Measurements from ENCODE around the gene BTBD9. TPM values are rescaled to one million over a fixed set of nuclear protein-coding genes. Genes with fewer than 3 reads are reported as not detected.

BTBD9 gene
- total RNA-seq = 10 to 100 TPM; 19.1 to 19.8 TPM

GRCh38 chr6:38639498-38640215 lies at the start of gene BTBD9:
BTBD9 (minus strand) TSS chr6:38639929.
- peak within 1 kb of the TSS; percentile 91 for H3K4me3 Mint-ChIP-seq

DNA sequence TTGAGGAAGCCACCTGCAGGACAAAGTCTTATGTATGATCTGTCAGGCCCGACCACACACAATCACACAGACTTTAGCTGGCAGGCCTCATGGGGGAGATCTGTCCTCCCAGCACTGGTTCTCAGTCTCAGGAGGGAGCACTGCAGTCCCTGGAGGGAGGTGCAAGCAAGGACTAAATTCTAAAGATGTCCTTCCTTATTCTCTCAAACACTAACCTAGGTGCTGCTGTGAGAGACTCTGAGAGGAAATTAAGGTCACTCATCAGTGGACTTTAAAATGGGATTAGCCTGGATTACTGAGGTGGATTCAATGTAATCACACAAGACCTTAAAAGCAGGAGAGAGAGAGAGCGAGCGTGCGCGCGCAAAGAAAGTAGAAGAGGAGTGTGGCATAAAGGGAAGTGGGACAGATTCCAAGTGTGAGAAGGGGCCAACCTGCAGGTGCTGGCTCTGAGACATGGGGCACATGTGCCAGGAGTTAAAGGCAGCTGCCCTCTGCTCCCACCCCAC lies 48.9 kb upstream of the BTBD9 start:
- H3K27ac Mint-ChIP-seq = peak overlapping the region; percentile 26

More at GRCh38 chr6:38639498-38640215, at the start of gene BTBD9:
- H3K27me3 Mint-ChIP-seq = no peaks in the 10 kb centered on the region
- H3K27ac Mint-ChIP-seq = peak within 1 kb of the TSS; percentile 94
- H3K9me3 Mint-ChIP-seq = no peaks in the 10 kb centered on the region
- peaks cover 29% of the 10 kb centered on the region for H3K4me1 Mint-ChIP-seq
- DNase-seq (peak; percentile 92), ATAC-seq (ENCODE audit: low read depth) (peak; percentile 84)
- POLR2A ChIA-PET = interaction anchor here (1.0 to 2.9 kb wide), 3 partner anchors 30 to 74 kb away, joined by 3 to 15 read pairs (median 8); no protein-coding TSS in a partner anchor
- peaks cover 3% of the 10 kb centered on the region for H3K36me3 Mint-ChIP-seq

DNA sequence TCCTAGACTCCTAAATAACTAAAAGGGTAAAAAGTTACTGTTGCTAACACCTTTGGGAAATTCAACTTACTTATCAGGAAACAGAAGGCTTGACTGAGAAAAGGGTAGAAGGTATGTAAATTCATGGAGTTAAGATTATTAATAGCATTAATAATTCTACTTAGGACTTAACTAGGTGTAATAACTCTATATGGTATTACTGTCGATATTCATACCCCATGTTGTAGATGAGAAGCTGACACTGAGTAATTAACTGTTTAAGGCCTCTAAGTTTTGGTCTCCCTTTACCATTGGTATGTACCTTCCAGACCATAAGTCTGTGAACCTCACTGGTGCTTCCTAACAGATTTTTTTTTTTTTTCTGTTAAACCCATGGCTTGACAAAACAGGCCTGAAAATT lies 47.8 kb upstream of the BTBD9 start:
- POLR2A ChIA-PET = no interaction called here
- no peaks in the 10 kb centered on the region for H3K9me3 Mint-ChIP-seq
- H3K36me3 Mint-ChIP-seq = peaks cover 25% of the 10 kb centered on the region
- H3K27me3 Mint-ChIP-seq = no peaks in the 10 kb centered on the region
- H3K27ac Mint-ChIP-seq = no peak overlapping the region
- DNase-seq = no peak
- H3K4me3 Mint-ChIP-seq = no peak overlapping the region
- ATAC-seq (ENCODE audit: low read depth) = no peak
- H3K4me1 Mint-ChIP-seq = peaks cover 29% of the 10 kb centered on the region

More for the DNA sequence above, 48.9 kb upstream of the BTBD9 start:
- H3K4me1 Mint-ChIP-seq = peaks cover 29% of the 10 kb centered on the region
- no peaks in the 10 kb centered on the region for H3K27me3 Mint-ChIP-seq
- no peak for DNase-seq
- ATAC-seq (ENCODE audit: low read depth) = peak; percentile 60
- no peaks in the 10 kb centered on the region for H3K9me3 Mint-ChIP-seq
- POLR2A ChIA-PET = no interaction called here
- no peak overlapping the region for H3K4me3 Mint-ChIP-seq
- peaks cover 27% of the 10 kb centered on the region for H3K36me3 Mint-ChIP-seq

DNA sequence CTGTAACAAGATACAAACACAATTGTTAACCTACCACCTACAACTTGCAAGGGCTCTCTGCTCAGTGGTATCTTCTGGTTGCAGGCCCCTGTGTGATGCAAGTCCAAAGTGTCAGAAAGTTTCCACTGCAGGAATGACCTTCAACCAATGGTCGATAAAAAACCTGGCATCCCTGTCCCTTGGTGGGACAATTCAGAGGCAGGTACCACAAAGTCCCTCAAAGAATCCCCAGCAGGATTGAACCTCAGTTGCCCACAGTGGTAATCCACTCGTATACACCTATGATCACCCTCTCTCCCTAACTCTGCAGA lies 47.3 kb upstream of the BTBD9 start:
- Mint-ChIP-seq H3K4me3 (no peak overlapping the region), H3K36me3 (peaks cover 25% of the 10 kb centered on the region), H3K27me3 (no peaks in the 10 kb centered on the region), H3K9me3 (no peaks in the 10 kb centered on the region), H3K27ac (no peak overlapping the region), H3K4me1 (peaks cover 29% of the 10 kb centered on the region)
- no peak for DNase-seq
- no peak for ATAC-seq (ENCODE audit: low read depth)
- POLR2A ChIA-PET = no interaction called here

DNA sequence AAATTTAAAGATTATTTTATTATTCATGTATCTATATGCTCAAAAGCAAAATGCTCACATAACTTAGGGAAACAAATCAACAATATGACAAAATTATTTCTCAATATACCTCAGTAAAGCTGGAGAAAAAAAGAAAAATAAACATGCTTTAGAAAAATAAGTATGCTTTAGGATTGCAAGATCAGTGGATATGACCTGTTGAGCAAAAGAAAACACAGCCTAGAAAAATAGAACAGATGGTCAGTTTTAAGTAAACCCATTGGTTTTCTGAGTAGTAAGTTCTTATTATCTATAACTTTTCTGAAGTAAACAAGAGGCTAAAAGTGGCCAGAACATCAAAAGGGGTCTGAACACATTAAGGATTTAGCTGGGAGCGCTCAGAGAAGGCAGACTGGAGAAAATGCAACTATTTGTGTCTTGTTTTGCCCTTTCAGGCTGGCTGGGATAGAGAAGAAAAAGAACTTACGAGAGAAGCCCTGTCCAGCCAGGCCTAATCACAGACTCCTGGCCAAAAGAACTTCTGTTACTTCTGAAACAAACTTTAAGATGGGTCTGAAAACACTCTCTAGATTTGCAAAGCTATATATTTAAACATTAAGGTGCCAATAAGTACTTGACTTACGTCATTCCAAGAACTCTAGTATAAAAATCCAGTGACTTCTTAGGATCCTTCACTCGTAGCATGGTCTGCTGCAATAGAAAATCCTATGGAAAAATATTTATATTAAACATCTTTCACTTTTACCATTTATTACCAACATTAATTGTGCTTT lies 46.7 kb upstream of the BTBD9 start:
- Mint-ChIP-seq H3K27me3 (no peaks in the 10 kb centered on the region), H3K4me3 (no peak overlapping the region), H3K36me3 (peaks cover 29% of the 10 kb centered on the region), H3K9me3 (no peaks in the 10 kb centered on the region), H3K27ac (no peak overlapping the region), H3K4me1 (peaks cover 24% of the 10 kb centered on the region)
- POLR2A ChIA-PET = no interaction called here
- no peak for ATAC-seq (ENCODE audit: low read depth)
- no peak for DNase-seq

- no peaks in the 10 kb centered on the region for H3K27me3 Mint-ChIP-seq
- H3K4me3 Mint-ChIP-seq = no peak overlapping the region
- no peak for DNase-seq
- no peak for ATAC-seq (ENCODE audit: low read depth)
- H3K36me3 Mint-ChIP-seq = peaks cover 29% of the 10 kb centered on the region
- H3K9me3 Mint-ChIP-seq = no peaks in the 10 kb centered on the region
- H3K4me1 Mint-ChIP-seq = peaks cover 24% of the 10 kb centered on the region
- POLR2A ChIA-PET = no interaction called here
- no peak overlapping the region for H3K27ac Mint-ChIP-seq
Measured at GRCh38 chr6:38684904-38685303, 45.2 kb upstream of the BTBD9 start.

- no peak overlapping the region for H3K4me3 Mint-ChIP-seq
- H3K9me3 Mint-ChIP-seq = no peaks in the 10 kb centered on the region
- H3K36me3 Mint-ChIP-seq = peaks cover 28% of the 10 kb centered on the region
- DNase-seq (no peak), ATAC-seq (ENCODE audit: low read depth) (no peak)
- peaks cover 21% of the 10 kb centered on the region for H3K4me1 Mint-ChIP-seq
- no peaks in the 10 kb centered on the region for H3K27me3 Mint-ChIP-seq
- H3K27ac Mint-ChIP-seq = no peak overlapping the region
- POLR2A ChIA-PET = no interaction called here
Measured at GRCh38 chr6:38684237-38684636, 44.5 kb upstream of the BTBD9 start.

DNA sequence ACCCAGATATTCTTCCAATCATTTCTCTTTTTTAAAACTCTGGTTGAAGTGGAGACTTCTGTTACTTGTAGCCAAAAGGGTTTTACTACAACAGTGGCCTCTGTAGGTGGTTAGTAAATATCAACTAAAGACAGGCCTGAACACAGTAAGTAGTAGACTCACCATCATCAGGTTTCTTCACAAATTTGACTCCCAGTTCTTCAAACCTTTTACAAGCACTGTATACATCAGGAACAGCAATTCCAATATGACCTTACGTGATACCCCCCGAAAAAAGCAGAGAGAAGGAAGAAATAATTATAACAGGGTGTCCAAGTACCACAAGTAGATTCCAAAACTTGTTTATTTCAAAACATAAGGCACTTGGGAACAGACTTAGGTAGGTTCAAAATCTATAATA lies 42.1 kb upstream of the BTBD9 start:
- ATAC-seq (ENCODE audit: low read depth) (no peak), DNase-seq (no peak)
- Mint-ChIP-seq H3K9me3 (no peaks in the 10 kb centered on the region), H3K27ac (no peak overlapping the region), H3K4me3 (no peak overlapping the region), H3K36me3 (peaks cover 32% of the 10 kb centered on the region), H3K4me1 (peaks cover 12% of the 10 kb centered on the region), H3K27me3 (no peaks in the 10 kb centered on the region)
- POLR2A ChIA-PET = no interaction called here

GRCh38 chr6:38679668-38680067 lies 39.9 kb upstream of the BTBD9 start:
- ATAC-seq (ENCODE audit: low read depth) (no peak), DNase-seq (no peak)
- no peak overlapping the region for H3K4me3 Mint-ChIP-seq
- H3K36me3 Mint-ChIP-seq = peaks cover 43% of the 10 kb centered on the region
- H3K9me3 Mint-ChIP-seq = no peaks in the 10 kb centered on the region
- no peaks in the 10 kb centered on the region for H3K27me3 Mint-ChIP-seq
- peaks cover 8% of the 10 kb centered on the region for H3K4me1 Mint-ChIP-seq
- POLR2A ChIA-PET = no interaction called here
- H3K27ac Mint-ChIP-seq = no peak overlapping the region

DNA sequence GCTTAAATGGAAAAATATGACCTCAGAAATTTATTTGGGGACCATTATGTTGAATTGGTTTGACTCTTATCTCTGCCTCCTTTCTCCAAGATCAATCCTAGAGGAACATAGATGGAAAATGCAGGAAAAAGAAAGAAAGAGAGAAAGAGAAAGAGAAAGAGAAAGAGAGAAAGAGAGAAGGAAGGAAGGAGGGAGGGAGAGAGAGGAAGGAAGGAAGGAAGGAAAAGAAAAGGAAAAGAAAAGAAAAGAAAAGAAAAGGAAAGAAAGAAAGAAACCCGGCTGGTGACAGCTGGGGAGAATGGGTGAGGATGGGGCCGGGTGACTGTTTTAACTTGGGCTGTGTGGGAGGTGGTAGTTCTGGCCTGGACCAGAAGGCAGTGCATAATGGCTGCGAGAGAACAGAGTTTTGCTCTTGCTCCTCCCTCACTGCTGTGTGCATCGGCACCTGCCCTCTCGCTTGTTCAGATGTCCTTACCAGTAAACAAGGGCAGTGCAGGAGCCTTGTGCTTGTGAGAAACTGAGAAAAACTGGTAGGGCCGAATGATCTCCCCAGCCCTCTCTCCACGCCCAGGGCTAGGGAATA lies 38.5 kb upstream of the BTBD9 start:
- Mint-ChIP-seq H3K36me3 (peaks cover 53% of the 10 kb centered on the region), H3K4me1 (peaks cover 19% of the 10 kb centered on the region), H3K27me3 (no peaks in the 10 kb centered on the region), H3K27ac (peak overlapping the region; percentile 65), H3K9me3 (peaks cover 3% of the 10 kb centered on the region), H3K4me3 (no peak overlapping the region)
- no peak for ATAC-seq (ENCODE audit: low read depth)
- DNase-seq = no peak
- POLR2A ChIA-PET = no interaction called here

GRCh38 chr6:38676974-38677544 lies 37.3 kb upstream of the BTBD9 start:
- no peaks in the 10 kb centered on the region for H3K27me3 Mint-ChIP-seq
- H3K27ac Mint-ChIP-seq = no peak overlapping the region
- H3K4me3 Mint-ChIP-seq = no peak overlapping the region
- no peak for ATAC-seq (ENCODE audit: low read depth)
- peaks cover 23% of the 10 kb centered on the region for H3K4me1 Mint-ChIP-seq
- H3K9me3 Mint-ChIP-seq = peaks cover 3% of the 10 kb centered on the region
- H3K36me3 Mint-ChIP-seq = peaks cover 50% of the 10 kb centered on the region
- DNase-seq = no peak
- POLR2A ChIA-PET = no interaction called here

DNA sequence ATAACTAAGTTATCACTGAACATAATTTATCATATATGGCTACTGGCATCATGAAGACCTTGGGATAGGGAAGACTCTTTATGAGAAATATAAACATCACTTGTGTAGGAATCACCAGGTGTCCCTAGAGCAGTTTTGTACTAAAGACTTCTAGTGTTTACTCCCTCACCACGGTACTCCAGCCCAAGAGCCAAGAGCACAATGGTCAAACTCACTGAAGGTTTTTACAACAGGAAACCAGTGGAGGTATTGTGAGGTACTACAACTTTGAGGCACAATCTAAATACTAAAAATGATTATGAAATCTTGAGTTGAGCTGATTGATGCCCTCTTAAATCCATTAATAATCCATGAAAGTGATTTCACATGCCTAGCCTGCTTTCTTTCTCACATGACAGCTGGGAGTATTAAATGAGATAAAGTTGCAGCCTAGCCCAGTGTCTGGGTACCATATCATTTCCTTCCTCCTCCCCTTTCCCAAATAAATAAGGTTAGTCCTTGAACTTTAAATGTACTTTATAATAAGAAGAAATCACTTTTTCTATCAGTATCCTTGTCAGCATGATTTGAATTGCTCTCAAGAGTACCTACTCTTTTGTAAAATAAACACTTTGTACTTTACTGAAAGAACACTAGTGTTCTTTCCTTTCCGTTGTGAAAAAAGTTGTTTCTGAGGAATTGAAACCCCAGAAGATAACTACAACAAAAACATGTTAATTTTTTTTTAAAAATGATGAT lies 36.7 kb upstream of the BTBD9 start:
- POLR2A ChIA-PET = interaction anchor here (0.6 kb wide), 1 partner anchor 32 kb away, joined by 4 read pairs; no protein-coding TSS in a partner anchor
- no peak for DNase-seq
- Mint-ChIP-seq H3K9me3 (peaks cover 3% of the 10 kb centered on the region), H3K27ac (no peak overlapping the region), H3K4me1 (peaks cover 25% of the 10 kb centered on the region), H3K27me3 (no peaks in the 10 kb centered on the region), H3K36me3 (peaks cover 47% of the 10 kb centered on the region), H3K4me3 (no peak overlapping the region)
- ATAC-seq (ENCODE audit: low read depth) = no peak

All from activated naive CD8-positive, alpha-beta T cell treated with anti-CD3 and anti-CD28 coated beads, Interleukin-2, amount 10 ng/mL, durations not matched to agents 7 days and 5 days (primary cell).